ENCODE results near the gene LIN7B.

LIN7B gene

GRCh38 chr19:49130325-49130724 lies 16.2 kb downstream of the LIN7B start:
- ChIA-PET POLR2A (ENCODE audit: low non-redundant PET) (no interaction called here), CTCF (no interaction called here)
- no peak for DNase-seq (ENCODE audit: low spot score)
- H3K27ac ChIP-seq: no peak overlapping the region
- no peak for TF ChIP-seq CTCF (conservative IDR thresholded peaks at IDR 0.05; ENCODE audit: low read depth)

GRCh38 chr19:49132974-49133609 lies 18.9 kb downstream of the LIN7B start:
- DNase-seq (ENCODE audit: low spot score): no peak
- TF ChIP-seq CTCF (conservative IDR thresholded peaks at IDR 0.05; ENCODE audit: low read depth): no peak
- H3K27ac ChIP-seq: peak overlapping the region; percentile 61
- ChIA-PET CTCF (interaction anchor here (1.5 kb wide), 1 partner anchor 19 kb away, joined by 3 read pairs; the partner anchor contains the start of gene LIN7B), POLR2A (ENCODE audit: low non-redundant PET) (interaction anchor here (0.7 kb wide), 1 partner anchor 455 kb away, joined by 7 read pairs; no protein-coding TSS in a partner anchor)

GRCh38 chr19:49133621-49134454 lies 19.7 kb downstream of the LIN7B start:
- DNase-seq (ENCODE audit: low spot score): peak; percentile 64
- ChIA-PET CTCF (interaction anchor here (1.1 kb wide), 1 partner anchor 10 kb away, joined by 3 read pairs; no protein-coding TSS in a partner anchor), POLR2A (ENCODE audit: low non-redundant PET) (no interaction called here)
- TF ChIP-seq CTCF (conservative IDR thresholded peaks at IDR 0.05; ENCODE audit: low read depth): no peak
- H3K27ac ChIP-seq: peak overlapping the region; percentile 61

- no peak for DNase-seq (ENCODE audit: low spot score)
- CTCF ChIA-PET: interaction anchor here (0.6 to 1.2 kb wide), 2 partner anchors 10 to 36 kb away, joined by 3 read pairs; no protein-coding TSS in a partner anchor
- TF ChIP-seq CTCF (conservative IDR thresholded peaks at IDR 0.05; ENCODE audit: low read depth): no peak
- peak overlapping the region; percentile 40 for H3K27ac ChIP-seq
- POLR2A ChIA-PET (ENCODE audit: low non-redundant PET): no interaction called here
These were observed 21.5 kb downstream of the LIN7B start for GRCh38 chr19:49135686-49136085.

- ChIA-PET CTCF (no interaction called here), POLR2A (ENCODE audit: low non-redundant PET) (no interaction called here)
- no peak for TF ChIP-seq CTCF (conservative IDR thresholded peaks at IDR 0.05; ENCODE audit: low read depth)
- DNase-seq (ENCODE audit: low spot score): no peak
- H3K27ac ChIP-seq: peak overlapping the region; percentile 40; the same call in 1 of the 2 replicates
These were observed 22.6 kb downstream of the LIN7B start for GRCh38 chr19:49136771-49137171.

- H3K27ac ChIP-seq: no peak overlapping the region
- ChIA-PET POLR2A (ENCODE audit: low non-redundant PET) (interaction anchor here (0.7 kb wide), 1 partner anchor 1408 kb away, joined by 6 read pairs; no protein-coding TSS in a partner anchor), CTCF (no interaction called here)
- TF ChIP-seq CTCF (conservative IDR thresholded peaks at IDR 0.05; ENCODE audit: low read depth): no peak
- no peak for DNase-seq (ENCODE audit: low spot score)
These were observed 26.8 kb downstream of the LIN7B start for GRCh38 chr19:49140951-49141350.
